Smooth muscle cell (in vitro differentiated cells): ENCODE measurements around the gene MAN2A2. TPM values are rescaled to one million over a fixed set of nuclear protein-coding genes. Genes with fewer than 3 reads are reported as not detected.

Experiments
- DNase-seq: peaks from one replicate; lab custom pipeline; 2025; ENCODE audit not compliant: unreplicated experiment; lab: John Stamatoyannopoulos, UW
- H2AFZ ChIP-seq: fragments of 200-600 bp; sonication (generic); 2 replicates; pipeline ENCODE4 v1.6.0; 2016; ENCODE audit warnings: antibody characterized with exemption, low read depth, mild to moderate bottlenecking
- H3F3A ChIP-seq: fragments of 200-600 bp; sonication (generic); 2 replicates; pipeline ENCODE4 v1.6.0; 2017; ENCODE audit warnings: antibody characterized with exemption, low read depth
- H3K27ac ChIP-seq: fragments of 200-600 bp; sonication (generic); 2 replicates; pipeline ENCODE4 v1.5.1; 2016; ENCODE audit warnings: low read depth, mild to moderate bottlenecking
- H3K27me3 ChIP-seq: fragments of 200-600 bp; sonication (generic); 2 replicates; pipeline ENCODE4 v1.6.1; 2016; ENCODE audit warnings: low read depth, mild to moderate bottlenecking
- H3K36me3 ChIP-seq: fragments of 200-600 bp; sonication (generic); 2 replicates; pipeline ENCODE4 v1.5.1; 2016; ENCODE audit warnings: low read depth
- H3K4me1 ChIP-seq: fragments of 200-600 bp; sonication (generic); 2 replicates; pipeline ENCODE4 v1.5.1; 2016; ENCODE audit warnings: low read depth
- H3K4me2 ChIP-seq: fragments of 200-600 bp; sonication (generic); 2 replicates; pipeline ENCODE4 v1.6.0; 2016; ENCODE audit warnings: mild to moderate bottlenecking
- H3K4me3 ChIP-seq: fragments of 200-600 bp; sonication (generic); 2 replicates; pipeline ENCODE4 v1.5.1; 2016; ENCODE audit warnings: mild to moderate bottlenecking
- H3K79me2 ChIP-seq: fragments of 200-600 bp; sonication (generic); 2 replicates; pipeline ENCODE4 v1.6.0; 2016; ENCODE audit warnings: low read depth, mild to moderate bottlenecking
- H3K9ac ChIP-seq: fragments of 200-600 bp; sonication (generic); 2 replicates; pipeline ENCODE4 v1.6.0; 2016; ENCODE audit warnings: low read depth
- H3K9me3 ChIP-seq: fragments of 200-600 bp; sonication (generic); replicated peaks from 2 replicates; pipeline ENCODE4 v1.5.1; 2016; ENCODE audit warnings: low read depth
- H4K20me1 ChIP-seq: fragments of 200-600 bp; sonication (generic); 2 replicates; pipeline ENCODE4 v1.6.0; 2016; ENCODE audit warnings: low read depth
- WGBS: methylation state at CpG from one replicate; pipeline ENCODE4 v1.1.7; 2016; ENCODE audit warnings: low lambda C conversion rate; 5-methylcytosine and 5-hydroxymethylcytosine counted together
- polyA plus RNA-seq: library from polyadenylated mRNA; unstranded; fragments of >200 nt; fragmentation: Nextera tagmentation; extraction: Ambion mirVana; gene quantifications from 2 replicates; pipeline ENCODE4 v1.2.1, GENCODE V29; 2016
- total RNA-seq: library from RNA; depleted of rRNA; stranded (reverse); fragments of >200 nt; gene quantifications from 2 replicates; pipeline ENCODE4 v1.2.3, GENCODE V29; 2014
- TF ChIP-seq, protein P1 (sequence below): fragments of 200-600 bp; sonication (generic); IDR thresholded peaks from 2 replicates; pipeline ENCODE4 v1.5.1; 2017; ENCODE audit warnings: borderline replicate concordance, mild to moderate bottlenecking, antibody characterized with exemption; ENCODE audit not compliant: insufficient read depth, poor library complexity, severe bottlenecking

MAN2A2 gene
- total and polyA plus RNA-seq, 2 experiments from 2014 or later, result 9.7 to 11.0 TPM

DNA sequence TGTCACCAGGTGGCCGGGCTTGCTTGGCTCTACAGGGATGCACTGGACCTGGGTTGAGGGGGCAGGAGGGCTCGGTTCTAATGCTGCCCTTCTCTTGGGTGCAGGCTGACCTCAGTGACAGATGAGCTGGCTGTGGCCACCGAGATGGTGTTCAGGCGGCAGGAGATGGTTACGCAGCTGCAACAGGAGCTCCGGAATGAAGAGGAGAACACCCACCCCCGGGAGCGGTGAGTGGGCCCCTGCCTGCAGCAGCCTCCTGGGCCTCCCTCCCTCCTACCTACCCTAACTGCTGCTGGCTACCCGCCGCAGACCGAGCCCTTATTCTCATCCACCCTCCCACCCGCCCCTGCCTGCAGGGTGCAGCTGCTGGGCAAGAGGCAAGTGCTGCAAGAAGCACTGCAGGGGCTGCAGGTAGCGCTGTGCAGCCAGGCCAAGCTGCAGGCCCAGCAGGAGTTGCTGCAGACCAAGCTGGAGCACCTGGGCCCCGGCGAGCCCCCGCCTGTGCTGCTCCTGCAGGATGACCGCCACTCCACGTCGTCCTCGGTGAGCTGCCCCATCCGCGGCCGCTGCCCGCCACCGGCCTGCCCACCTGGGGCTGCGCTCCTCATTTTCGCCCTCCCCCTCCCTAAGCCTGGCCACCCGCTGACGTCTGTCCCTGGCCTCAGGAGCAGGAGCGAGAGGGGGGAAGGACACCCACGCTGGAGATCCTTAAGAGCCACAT is 13.2 kb upstream of the MAN2A2 start:
- no peaks in the 10 kb centered on the region for H3K27me3 ChIP-seq
- no peaks in the 10 kb centered on the region for H3K9me3 ChIP-seq
- H4K20me1 ChIP-seq, result no peaks in the 10 kb centered on the region
- no peak overlapping the region for H2AFZ ChIP-seq
- 94% methylated on average over 19 of the region's 31 CpGs for WGBS
- DNase-seq, result no peak
- no peak overlapping the region for H3K4me3 ChIP-seq
- H3K27ac ChIP-seq, result no peak overlapping the region
- H3K4me2 ChIP-seq, result no peak overlapping the region
- peaks cover 1% of the 10 kb centered on the region for H3K4me1 ChIP-seq
- peaks cover 8% of the 10 kb centered on the region for H3F3A ChIP-seq
- H3K36me3 ChIP-seq, result no peaks in the 10 kb centered on the region
- H3K79me2 ChIP-seq, result no peaks in the 10 kb centered on the region
- TF ChIP-seq, protein P1, sequence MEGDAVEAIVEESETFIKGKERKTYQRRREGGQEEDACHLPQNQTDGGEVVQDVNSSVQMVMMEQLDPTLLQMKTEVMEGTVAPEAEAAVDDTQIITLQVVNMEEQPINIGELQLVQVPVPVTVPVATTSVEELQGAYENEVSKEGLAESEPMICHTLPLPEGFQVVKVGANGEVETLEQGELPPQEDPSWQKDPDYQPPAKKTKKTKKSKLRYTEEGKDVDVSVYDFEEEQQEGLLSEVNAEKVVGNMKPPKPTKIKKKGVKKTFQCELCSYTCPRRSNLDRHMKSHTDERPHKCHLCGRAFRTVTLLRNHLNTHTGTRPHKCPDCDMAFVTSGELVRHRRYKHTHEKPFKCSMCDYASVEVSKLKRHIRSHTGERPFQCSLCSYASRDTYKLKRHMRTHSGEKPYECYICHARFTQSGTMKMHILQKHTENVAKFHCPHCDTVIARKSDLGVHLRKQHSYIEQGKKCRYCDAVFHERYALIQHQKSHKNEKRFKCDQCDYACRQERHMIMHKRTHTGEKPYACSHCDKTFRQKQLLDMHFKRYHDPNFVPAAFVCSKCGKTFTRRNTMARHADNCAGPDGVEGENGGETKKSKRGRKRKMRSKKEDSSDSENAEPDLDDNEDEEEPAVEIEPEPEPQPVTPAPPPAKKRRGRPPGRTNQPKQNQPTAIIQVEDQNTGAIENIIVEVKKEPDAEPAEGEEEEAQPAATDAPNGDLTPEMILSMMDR, result no peak
- H3K9ac ChIP-seq, result no peak overlapping the region

DNA sequence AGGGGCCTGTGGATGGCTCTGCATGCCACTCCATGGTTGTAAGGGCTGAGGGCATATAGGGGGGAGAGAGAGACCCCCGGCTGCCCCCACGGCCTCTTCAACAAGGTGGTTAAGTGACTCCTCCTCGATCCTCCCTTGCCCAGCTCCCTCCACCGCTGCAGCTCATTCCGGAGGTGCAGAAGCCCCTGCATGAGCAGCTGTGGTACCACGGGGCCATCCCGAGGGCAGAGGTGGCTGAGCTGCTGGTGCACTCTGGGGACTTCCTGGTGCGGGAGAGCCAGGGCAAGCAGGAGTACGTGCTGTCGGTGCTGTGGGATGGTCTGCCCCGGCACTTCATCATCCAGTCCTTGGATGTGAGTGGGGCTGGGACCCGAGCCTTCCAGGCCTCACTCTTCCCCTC is 12.3 kb upstream of the MAN2A2 start:
- H2AFZ ChIP-seq, result no peak overlapping the region
- no peaks in the 10 kb centered on the region for H3F3A ChIP-seq
- no peaks in the 10 kb centered on the region for H3K4me1 ChIP-seq
- no peak overlapping the region for H3K4me2 ChIP-seq
- H3K9ac ChIP-seq, result no peak overlapping the region
- H3K9me3 ChIP-seq, result no peaks in the 10 kb centered on the region
- no peaks in the 10 kb centered on the region for H3K27me3 ChIP-seq
- no peak overlapping the region for H3K27ac ChIP-seq
- H4K20me1 ChIP-seq, result no peaks in the 10 kb centered on the region
- H3K4me3 ChIP-seq, result no peak overlapping the region
- no peaks in the 10 kb centered on the region for H3K36me3 ChIP-seq
- no peaks in the 10 kb centered on the region for H3K79me2 ChIP-seq
- TF ChIP-seq, protein P1, result no peak
- 92% methylated on average over 12 of the region's 12 CpGs for WGBS
- no peak for DNase-seq

DNA sequence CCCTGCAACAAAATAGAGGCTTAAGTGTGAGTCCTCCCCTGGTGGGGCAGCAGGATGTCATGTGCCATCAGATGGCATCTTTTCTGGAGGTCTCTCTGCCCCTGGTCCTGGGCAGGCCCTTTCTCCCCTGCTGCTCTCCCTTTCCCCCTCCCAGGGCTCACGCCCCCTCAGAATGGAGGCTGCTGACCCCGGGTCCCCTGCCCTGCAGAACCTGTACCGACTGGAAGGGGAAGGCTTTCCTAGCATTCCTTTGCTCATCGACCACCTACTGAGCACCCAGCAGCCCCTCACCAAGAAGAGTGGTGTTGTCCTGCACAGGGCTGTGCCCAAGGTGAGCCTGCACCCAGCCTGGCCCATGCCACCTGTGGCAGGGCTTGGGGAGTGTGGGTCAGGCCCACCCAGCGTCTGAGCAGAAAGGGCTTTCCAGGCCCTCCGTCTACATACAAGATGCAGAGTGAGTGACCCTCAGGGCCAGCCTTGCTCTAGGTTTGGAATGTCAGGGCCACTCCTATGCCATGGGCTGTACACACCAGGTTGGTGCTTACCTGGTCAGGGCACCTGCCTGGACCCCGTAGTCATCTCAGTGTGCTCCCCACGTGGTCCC is 11.7 kb upstream of the MAN2A2 start:
- no peaks in the 10 kb centered on the region for H3K79me2 ChIP-seq
- no peak overlapping the region for H2AFZ ChIP-seq
- no peaks in the 10 kb centered on the region for H3F3A ChIP-seq
- DNase-seq, result no peak
- no peaks in the 10 kb centered on the region for H3K27me3 ChIP-seq
- H3K4me2 ChIP-seq, result no peak overlapping the region
- no peak overlapping the region for H3K9ac ChIP-seq
- H3K9me3 ChIP-seq, result no peaks in the 10 kb centered on the region
- no peak overlapping the region for H3K27ac ChIP-seq
- no peaks in the 10 kb centered on the region for H3K4me1 ChIP-seq
- H3K4me3 ChIP-seq, result no peak overlapping the region
- H3K36me3 ChIP-seq, result no peaks in the 10 kb centered on the region
- WGBS, result 88% methylated on average over 8 of the region's 8 CpGs
- H4K20me1 ChIP-seq, result no peaks in the 10 kb centered on the region
- TF ChIP-seq, protein P1, result no peak

DNA sequence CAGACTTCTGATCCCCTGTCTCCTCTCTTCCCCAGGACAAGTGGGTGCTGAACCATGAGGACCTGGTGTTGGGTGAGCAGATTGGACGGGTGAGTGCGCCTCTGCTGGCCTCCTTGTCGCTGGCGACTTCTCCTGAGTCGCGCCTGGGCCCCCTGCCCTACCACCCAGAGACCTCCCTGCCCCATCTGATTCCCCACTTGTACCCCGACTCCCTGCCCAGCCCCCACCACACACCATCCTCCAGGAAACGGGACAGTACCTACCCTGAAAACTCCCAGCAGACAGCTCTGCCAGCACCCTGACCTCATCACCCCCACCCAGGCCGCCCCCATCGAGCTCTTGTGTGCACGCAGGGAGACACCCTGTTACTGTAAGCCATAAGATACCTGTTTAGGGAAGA is 11.1 kb upstream of the MAN2A2 start:
- H3K4me1 ChIP-seq, result no peaks in the 10 kb centered on the region
- no peak overlapping the region for H3K4me3 ChIP-seq

More for the DNA sequence above, 11.1 kb upstream of the MAN2A2 start:
- Histone ChIP-seq H3K9me3 (no peaks in the 10 kb centered on the region), H3K79me2 (no peaks in the 10 kb centered on the region), H3K36me3 (no peaks in the 10 kb centered on the region), H3K27me3 (no peaks in the 10 kb centered on the region), H3K9ac (no peak overlapping the region), H3K4me2 (no peak overlapping the region), H4K20me1 (no peaks in the 10 kb centered on the region), H3F3A (no peaks in the 10 kb centered on the region), H3K27ac (no peak overlapping the region), H2AFZ (no peak overlapping the region)
- WGBS, result over 99% methylated on average over 11 of the region's 11 CpGs
- TF ChIP-seq, protein P1, result no peak
- no peak for DNase-seq
